ENCODE measurements around the gene AGMAT.

DNA sequence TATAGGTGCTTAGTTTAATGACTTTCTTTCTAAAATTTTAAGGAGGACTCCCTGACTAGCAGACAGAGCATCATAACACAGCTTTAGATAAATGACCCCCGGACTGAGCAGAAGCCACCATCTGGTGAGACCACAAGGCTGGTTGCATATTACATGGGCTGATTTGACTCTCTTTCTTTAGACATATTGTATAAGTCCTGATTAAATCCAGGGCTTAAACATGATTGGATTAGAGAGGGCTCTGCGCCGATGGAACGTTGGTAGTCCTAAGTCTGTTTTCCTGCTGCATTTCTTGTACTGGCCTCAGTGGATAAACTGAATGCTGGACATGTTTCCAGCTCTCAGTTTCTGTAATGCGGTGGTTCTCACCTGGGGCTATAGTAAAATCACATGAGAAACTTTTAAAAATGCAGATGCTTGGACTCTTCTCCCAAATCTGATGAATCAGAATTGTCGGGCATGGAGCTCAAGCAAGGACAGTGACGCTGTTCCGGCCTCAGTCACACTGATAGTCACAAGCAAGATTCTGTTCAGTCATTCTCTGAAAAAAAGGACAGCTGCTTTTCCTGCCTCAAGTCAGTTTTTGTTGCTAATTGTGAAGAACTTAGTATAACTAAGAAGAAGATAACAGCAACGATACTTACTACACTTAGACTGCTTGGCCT is 49.0 kb upstream of the AGMAT start:
- no peak for TF ChIP-seq POLR2A (IDR thresholded peaks at IDR 0.05)
- no peak for TF ChIP-seq CTCF (IDR thresholded peaks at IDR 0.05 in 4 of 5, conservative IDR thresholded peaks at IDR 0.05 in 1 of 5)
